NK-92 (cell line): Measurements from ENCODE around the gene KLHL30.

Source experiments
- DNase-seq: peaks from one replicate; lab custom pipeline; 2025; ENCODE audit not compliant: unreplicated experiment; lab: John Stamatoyannopoulos, UW

Gene KLHL30

GRCh38 chr2:238138331-238139195 is at the start of gene KLHL30:
Gene KLHL30, plus strand, starts transcription at chr2:238138668. Its CDS starts 2,087 bp downstream, at chr2:238140755.
- DNase-seq = no peak

DNA sequence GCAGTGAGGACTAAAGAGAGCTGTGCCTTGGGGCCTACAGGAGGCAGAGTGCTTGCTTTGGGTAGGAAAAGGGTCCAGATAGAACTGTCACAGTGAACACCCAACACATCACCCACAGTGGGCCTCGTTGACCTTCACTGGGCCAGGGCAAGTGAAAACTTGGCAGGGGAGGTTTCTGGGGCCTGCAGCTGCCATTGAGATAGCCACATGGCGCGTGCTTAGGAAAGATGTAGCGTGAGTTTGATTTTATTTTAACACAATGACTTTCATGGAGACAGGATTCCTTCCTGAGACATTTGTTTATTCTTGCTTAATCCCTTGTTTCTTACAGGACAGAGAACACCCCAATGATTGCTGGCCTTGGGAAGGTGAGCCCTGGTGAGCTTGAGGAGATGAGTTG is 47.6 kb upstream of the KLHL30 start:
- DNase-seq = no peak

DNA sequence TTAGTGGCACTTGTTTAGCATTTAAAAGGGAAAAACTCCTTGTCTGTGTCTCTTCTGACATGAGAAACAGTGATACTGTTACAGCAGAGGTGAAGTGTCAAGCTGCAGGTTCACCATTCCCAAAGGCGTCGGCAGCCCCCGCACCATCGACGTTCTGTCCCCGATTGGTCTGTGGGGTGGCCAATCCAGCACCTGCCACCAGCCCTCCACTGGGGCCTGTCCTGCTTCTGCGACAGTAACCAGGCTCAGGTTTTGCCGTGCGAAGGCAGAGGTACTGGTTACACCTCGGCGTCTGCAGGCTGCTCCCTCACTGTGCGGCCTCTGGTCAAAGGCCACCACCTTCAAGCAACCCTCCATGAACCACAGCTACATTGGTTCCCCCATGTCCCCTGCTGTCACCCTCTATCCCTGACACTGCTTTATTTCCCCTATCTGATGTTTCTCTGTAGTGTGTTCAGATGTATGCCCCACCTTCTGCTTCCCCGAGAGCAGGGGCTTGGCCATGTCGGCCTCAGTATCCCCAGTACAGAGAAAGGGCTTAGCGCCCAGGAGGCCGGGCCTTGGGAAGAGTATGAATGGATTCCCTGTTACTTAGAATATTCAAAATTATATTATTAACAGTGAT is 46.9 kb upstream of the KLHL30 start:
- DNase-seq = no peak

DNA sequence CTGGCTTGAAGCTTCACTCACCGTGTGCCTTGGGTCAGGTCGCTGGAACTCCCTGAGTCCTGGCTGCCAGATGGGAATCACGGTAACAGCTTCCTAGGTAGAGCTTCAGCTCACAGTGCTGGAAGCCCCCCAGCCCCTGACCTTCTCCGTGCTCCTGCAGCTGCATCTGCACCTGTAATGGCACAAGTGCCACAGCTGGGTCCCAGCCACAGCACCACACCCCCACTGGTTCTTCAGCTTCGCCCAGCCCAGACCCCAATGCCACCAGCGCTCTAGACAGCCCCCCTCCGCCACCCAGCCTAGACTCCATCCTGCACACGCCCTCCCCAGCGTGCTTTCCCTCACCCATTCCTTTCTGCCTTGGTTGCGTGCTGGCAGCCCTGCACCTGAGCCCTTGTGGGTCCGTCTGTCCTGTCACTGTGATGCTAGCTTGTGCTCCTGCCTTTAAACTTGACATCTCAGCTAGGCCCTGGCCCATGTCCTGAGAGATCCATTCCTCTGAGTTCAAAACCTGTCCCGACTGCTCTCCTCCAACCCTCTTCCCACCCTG is 45.9 kb upstream of the KLHL30 start:
- no peak for DNase-seq

DNA sequence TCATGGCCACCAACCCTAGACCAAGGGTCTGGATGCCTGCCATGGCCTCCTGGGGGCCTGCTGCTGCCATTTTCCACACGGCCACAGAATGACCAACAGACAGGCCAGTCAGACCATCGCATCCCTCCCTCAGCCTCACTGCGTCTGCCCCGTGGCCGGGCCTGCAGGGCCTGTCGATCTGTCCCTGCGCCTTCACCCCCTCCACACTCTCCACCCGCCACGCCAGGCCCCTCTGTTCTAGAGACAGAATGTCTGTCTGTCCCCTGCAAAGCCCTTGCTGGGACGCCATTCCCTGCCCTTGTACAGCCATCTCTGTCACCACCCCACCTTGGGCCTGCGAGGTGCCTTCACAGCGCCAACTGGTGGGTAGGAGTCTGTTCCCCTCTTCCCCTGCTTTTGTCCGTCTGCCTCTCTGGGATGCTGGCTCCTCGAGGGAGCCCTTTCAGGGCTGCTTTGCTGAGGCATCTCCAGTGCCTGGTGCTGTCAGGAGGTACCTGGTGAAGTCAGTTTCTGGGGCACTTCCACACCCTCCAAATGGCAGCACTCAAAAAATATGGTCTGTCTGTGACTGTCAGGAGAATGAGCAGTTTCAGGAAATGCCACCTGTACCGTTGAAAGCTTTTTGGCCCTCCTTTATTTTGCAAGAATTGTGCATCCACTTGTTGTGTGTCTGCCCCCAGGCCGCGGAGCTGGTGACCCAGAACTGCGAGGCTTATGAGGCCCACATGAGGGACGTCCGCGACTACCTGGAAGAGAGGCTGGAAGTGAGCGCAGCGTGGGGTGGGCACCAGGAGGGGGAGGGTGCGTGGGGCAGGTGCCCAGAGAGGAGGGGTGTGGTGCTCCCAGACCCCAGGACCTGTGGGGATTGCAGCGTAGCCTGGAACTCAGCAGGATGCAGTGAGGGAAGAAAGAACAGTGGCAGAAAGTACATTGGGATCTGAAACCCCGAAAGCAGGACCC is 45.0 kb upstream of the KLHL30 start:
- DNase-seq = no peak

DNA sequence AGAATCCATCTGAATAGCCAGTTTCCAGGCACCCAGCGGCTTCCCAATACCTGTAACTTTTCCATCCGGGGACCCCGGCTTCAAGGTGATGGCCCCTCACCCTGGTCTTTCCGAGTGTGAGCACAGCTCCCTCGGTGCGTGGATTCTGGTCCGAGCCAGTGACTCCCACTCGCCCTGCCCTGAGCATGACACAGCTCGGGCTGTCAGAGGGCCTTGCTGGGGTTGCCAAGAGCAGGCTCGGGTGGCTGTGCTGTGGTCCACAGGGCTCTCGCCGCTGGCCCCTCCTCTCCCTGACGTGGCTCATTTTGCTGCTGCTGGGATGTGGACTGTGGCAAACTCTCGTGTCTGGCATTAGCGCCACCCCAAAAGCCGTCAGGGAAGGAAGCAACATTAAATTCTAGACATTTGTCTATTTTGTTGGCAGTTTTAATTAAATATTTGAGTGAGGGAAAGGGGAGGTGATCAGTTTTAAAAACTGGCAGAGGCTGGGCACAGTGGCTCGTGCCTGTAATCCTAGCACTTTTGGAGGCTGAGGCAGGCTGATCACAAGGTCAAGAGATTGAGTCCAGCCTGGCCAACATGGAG is 43.9 kb upstream of the KLHL30 start:
- no peak for DNase-seq

DNA sequence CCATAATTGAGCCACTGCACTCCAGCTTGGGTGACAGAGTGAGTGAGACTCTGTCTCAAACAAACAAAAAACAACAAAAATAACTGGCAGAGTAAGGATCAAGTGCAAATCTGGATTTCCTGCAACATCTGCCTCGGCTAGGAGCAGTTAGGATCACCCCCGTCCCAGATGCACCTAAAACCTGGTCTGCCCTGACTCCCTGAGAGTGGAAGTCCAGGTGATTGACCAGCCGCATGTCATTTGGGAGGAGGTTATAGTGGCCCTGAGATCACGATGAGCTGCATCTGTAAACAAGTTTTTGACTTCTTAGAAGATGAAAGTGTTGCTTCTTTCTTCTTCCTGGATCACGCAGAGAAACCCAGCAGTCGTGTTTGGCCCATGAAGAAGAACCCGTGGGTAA is 43.3 kb upstream of the KLHL30 start:
- no peak for DNase-seq

DNA sequence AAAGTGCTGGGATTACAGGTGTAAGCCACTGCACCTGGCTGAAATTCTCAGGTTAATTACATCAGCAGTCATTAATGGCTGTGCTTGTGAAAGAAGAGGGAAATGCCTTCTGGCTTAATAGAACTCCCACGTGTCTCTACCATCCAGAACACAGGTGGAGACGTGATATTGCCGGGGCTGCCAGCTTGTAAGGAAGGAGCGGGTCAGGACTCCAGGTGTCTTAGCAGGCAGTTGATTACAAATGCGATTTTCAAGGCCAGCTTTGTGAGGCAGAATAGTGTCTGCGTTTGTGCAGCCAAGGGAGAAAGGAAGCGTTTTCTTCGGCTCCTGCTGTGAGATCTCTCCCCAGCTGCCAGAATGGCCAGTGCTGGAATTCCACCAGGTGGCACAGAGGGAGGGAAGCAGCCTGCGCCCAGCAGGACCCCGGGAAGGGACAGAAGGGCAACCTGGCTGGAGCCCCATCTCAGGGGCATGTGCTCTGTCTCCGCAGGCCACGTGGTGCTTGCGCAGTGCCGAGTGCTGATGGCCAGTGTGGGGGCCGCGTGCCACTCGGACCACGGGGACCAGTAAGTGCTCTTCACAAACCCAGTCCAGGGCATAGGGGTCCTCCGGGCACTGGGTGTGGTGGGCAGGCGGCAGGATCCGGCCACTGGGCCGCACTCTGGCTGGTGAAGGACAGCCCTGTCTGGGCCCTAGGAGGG is 42.0 kb upstream of the KLHL30 start:
- no peak for DNase-seq

- no peak for DNase-seq
Measured at GRCh38 chr2:238097201-238097987, 41.1 kb upstream of the KLHL30 start.

- DNase-seq = no peak
Measured at GRCh38 chr2:238097988-238098871, 40.2 kb upstream of the KLHL30 start.

GRCh38 chr2:238098901-238099713 is 39.4 kb upstream of the KLHL30 start:
- no peak for DNase-seq

GRCh38 chr2:238099714-238100048 is 38.8 kb upstream of the KLHL30 start:
- no peak for DNase-seq

- DNase-seq = no peak
Measured at GRCh38 chr2:238100049-238100820, 38.2 kb upstream of the KLHL30 start, which contains the start of gene ESPNL. Gene ESPNL, plus strand, starts transcription at chr2:238100340. Its CDS starts 80 bp downstream, at chr2:238100420.

DNA sequence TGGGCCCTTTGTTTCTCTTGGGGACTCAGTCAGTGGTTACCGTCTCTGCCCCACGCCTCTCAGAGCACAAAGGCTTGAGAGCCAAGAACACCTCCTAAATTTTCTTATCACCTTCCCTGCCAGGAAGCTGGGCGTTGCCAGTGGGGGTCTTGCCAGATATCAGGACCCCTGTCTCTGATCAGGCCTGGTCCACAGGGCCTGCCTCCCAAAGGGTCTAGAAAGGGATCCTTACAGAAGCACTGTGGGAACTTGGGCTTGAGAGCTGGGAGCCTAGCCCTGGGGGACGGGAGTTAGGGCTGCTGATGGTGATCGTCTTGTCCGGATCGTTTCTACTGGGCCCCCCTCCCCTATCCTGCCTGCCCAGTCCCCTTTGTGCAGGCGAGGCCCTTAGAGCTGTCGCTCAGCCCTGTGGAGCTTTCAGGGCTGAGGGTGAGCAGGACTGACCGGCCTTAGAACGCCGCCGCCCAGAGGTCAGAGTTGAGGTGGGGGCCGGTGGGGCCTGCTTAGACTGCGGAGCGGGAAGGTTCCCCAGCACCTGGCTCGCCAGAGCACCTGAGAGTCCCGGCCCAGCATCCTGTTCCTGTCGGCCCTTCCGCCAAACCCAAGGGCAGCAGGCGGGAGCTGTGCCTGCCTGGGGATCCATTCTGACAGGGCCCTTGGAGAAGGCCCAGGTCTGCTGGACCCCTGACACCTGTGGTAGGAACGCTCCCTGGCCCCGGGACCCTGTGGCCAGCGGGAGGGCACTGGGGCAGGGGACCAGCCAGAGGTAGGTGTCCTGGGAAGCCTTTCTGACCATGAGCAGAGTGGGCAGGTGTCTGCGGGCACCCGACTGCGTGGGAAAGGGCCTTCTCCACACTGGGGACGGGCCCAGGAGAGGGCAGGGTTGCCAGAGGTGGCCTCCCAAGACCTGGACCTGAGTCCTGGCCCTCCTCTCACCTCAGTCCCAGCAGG is 37.4 kb upstream of the KLHL30 start:
- DNase-seq = no peak
